H9 (cell line): ENCODE measurements around the gene FAM98C. TPM values are rescaled to one million over a fixed set of nuclear protein-coding genes. Genes with fewer than 3 reads are reported as not detected.
A peak's percentile ranks its signal among the peaks of the same experiment; 100 is the strongest.

Experiments used
- DNase-seq: peaks from one replicate; pipeline ENCODE4 v3.0.0-alpha.2; 2017
- H2AFZ ChIP-seq: one replicate; pipeline ENCODE4 v1.6.1; 2013; ENCODE audit warnings: mild to moderate bottlenecking, low read length, control low read depth, moderate library complexity
- H2AK5ac ChIP-seq: 2 replicates; pipeline ENCODE4 v1.6.1; 2013; ENCODE audit warnings: low read length, control low read depth, mixed read lengths; ENCODE audit not compliant: insufficient read length
- H2BK120ac ChIP-seq: one replicate; pipeline ENCODE4 v1.6.1; 2013; ENCODE audit warnings: low read depth, mild to moderate bottlenecking, low read length, control low read depth, inconsistent platforms; ENCODE audit not compliant: poor library complexity, severe bottlenecking
- H2BK12ac ChIP-seq: 2 replicates; pipeline ENCODE4 v1.6.1; 2013; ENCODE audit warnings: low read length, control low read depth, mixed read lengths, low read depth; ENCODE audit not compliant: insufficient read length
- H2BK15ac ChIP-seq: 2 replicates; pipeline ENCODE4 v1.6.1; 2013; ENCODE audit warnings: low read depth, low read length, control low read depth
- H2BK20ac ChIP-seq: one replicate; pipeline ENCODE4 v1.6.1; 2013; ENCODE audit warnings: low read depth, mild to moderate bottlenecking, low read length, control low read depth, inconsistent platforms; ENCODE audit not compliant: poor library complexity, severe bottlenecking
- H2BK5ac ChIP-seq: 2 replicates; pipeline ENCODE4 v1.6.1; 2013; ENCODE audit warnings: low read length, control low read depth, mixed read lengths; ENCODE audit not compliant: insufficient read length
- H3K14ac ChIP-seq: 2 replicates; pipeline ENCODE4 v1.6.1; 2013; ENCODE audit warnings: low read length, control low read depth; ENCODE audit not compliant: insufficient read depth
- H3K18ac ChIP-seq: 2 replicates; pipeline ENCODE4 v1.6.1; 2013; ENCODE audit warnings: low read depth, mild to moderate bottlenecking, mixed read lengths, low read length, control low read depth; ENCODE audit not compliant: insufficient read length
- H3K23ac ChIP-seq: 2 replicates; pipeline ENCODE4 v1.6.1; 2013; ENCODE audit warnings: low read length, control low read depth, mixed read lengths, low read depth; ENCODE audit not compliant: insufficient read length
- H3K23me2 ChIP-seq: 2 replicates; pipeline ENCODE4 v1.6.1; 2013; ENCODE audit warnings: low read depth, mild to moderate bottlenecking, mixed read lengths, low read length, control low read depth; ENCODE audit not compliant: insufficient read length, poor library complexity, severe bottlenecking
- H3K27ac ChIP-seq: 2 replicates; pipeline ENCODE4 v1.5.1; 2013; ENCODE audit warnings: low read length, control low read depth, mixed read lengths, low read depth; ENCODE audit not compliant: insufficient read length
- H3K27me3 ChIP-seq: 2 replicates; pipeline ENCODE4 v1.6.1; 2013; ENCODE audit warnings: low read length, control low read depth, inconsistent platforms; ENCODE audit not compliant: insufficient read depth
- H3K4ac ChIP-seq: 2 replicates; pipeline ENCODE4 v1.6.1; 2013; ENCODE audit warnings: low read depth, mild to moderate bottlenecking, control low read depth, inconsistent platforms, low read length, moderate library complexity
- H3K4me1 ChIP-seq: 2 replicates; pipeline ENCODE4 v1.6.1; 2013; ENCODE audit warnings: low read length, control low read depth, inconsistent platforms; ENCODE audit not compliant: insufficient read depth
- H3K4me2 ChIP-seq: 2 replicates; pipeline ENCODE4 v1.6.1; 2013; ENCODE audit warnings: low read length, control low read depth, mixed read lengths; ENCODE audit not compliant: insufficient read length, insufficient read depth
- H3K56ac ChIP-seq: 2 replicates; pipeline ENCODE4 v1.6.1; 2013; ENCODE audit warnings: low read depth, mild to moderate bottlenecking, mixed read lengths, low read length, control low read depth; ENCODE audit not compliant: insufficient read length
- H3K79me1 ChIP-seq: 2 replicates; pipeline ENCODE4 v1.6.1; 2013; ENCODE audit warnings: low read depth, mild to moderate bottlenecking, moderate library complexity, low read length, control low read depth, inconsistent platforms; ENCODE audit not compliant: insufficient read depth, poor library complexity, severe bottlenecking
- H3K79me2 ChIP-seq: 2 replicates; pipeline ENCODE4 v1.6.1; 2013; ENCODE audit warnings: low read length, control low read depth, inconsistent platforms; ENCODE audit not compliant: insufficient read depth
- H3K9ac ChIP-seq: 2 replicates; pipeline ENCODE4 v1.6.1; 2013; ENCODE audit warnings: low read length, control low read depth, mixed read lengths; ENCODE audit not compliant: insufficient read length; ENCODE audit errors: extremely low read depth
- H3K9me3 ChIP-seq: one replicate; pipeline ENCODE4 v1.6.1; 2013; ENCODE audit warnings: low read depth, low read length, inconsistent platforms; ENCODE audit not compliant: control insufficient read depth
- H3T11ph ChIP-seq: one replicate; pipeline ENCODE4 v1.6.1; 2013; ENCODE audit warnings: mild to moderate bottlenecking, low read length, control low read depth, inconsistent platforms
- H4K20me1 ChIP-seq: one replicate; pipeline ENCODE4 v1.6.1; 2013; ENCODE audit not compliant: control insufficient read depth, insufficient read length, insufficient read depth
- H4K5ac ChIP-seq: 2 replicates; pipeline ENCODE4 v1.6.1; 2013; ENCODE audit warnings: low read depth, mild to moderate bottlenecking, mixed read lengths, low read length, control low read depth; ENCODE audit not compliant: insufficient read length
- H4K8ac ChIP-seq: replicated peaks from 2 replicates; pipeline ENCODE4 v1.6.1; 2013; ENCODE audit warnings: low read length, control low read depth, mixed read lengths, low read depth; ENCODE audit not compliant: insufficient read length
- H4K91ac ChIP-seq: 2 replicates; pipeline ENCODE4 v1.6.1; 2013; ENCODE audit warnings: low read depth, mild to moderate bottlenecking, moderate library complexity, mixed read lengths, low read length, control low read depth; ENCODE audit not compliant: insufficient read length
- H3K27ac Mint-ChIP-seq, 3 experiments: 2 replicates in 2 of 3; 3 replicates in 1 of 3; pipeline ENCODE4 v1.8.0; 2020 to 2021; ENCODE audit warnings: mixed read lengths in 3 of 3, mild to moderate bottlenecking in 1 of 3, moderate library complexity in 1 of 3
- H3K27me3 Mint-ChIP-seq: 2 replicates; pipeline ENCODE4 v1.8.0; 2021; ENCODE audit warnings: low read depth, mild to moderate bottlenecking, moderate library complexity, mixed read lengths
- H3K36me3 Mint-ChIP-seq, 3 experiments: 2 replicates in 2 of 3; 3 replicates in 1 of 3; pipeline ENCODE4 v1.8.0; 2020 to 2021; ENCODE audit warnings: low read depth in 3 of 3, mixed read lengths in 3 of 3; ENCODE audit not compliant: insufficient read depth in 1 of 3
- H3K4me1 Mint-ChIP-seq, 2 experiments: 2 replicates each; pipeline ENCODE4 v1.8.0; 2020; ENCODE audit warnings: mixed read lengths in 2 of 2
- H3K4me3 Mint-ChIP-seq, 2 experiments: 2 replicates in 1 of 2; 3 replicates in 1 of 2; pipeline ENCODE4 v1.8.0; 2020 to 2021; ENCODE audit warnings: mild to moderate bottlenecking in 2 of 2, mixed read lengths in 2 of 2, moderate library complexity in 1 of 2
- H3K9me3 Mint-ChIP-seq, 2 experiments: 2 replicates in 1 of 2; 3 replicates in 1 of 2; pipeline ENCODE4 v1.8.0; 2020; ENCODE audit warnings: mild to moderate bottlenecking in 2 of 2, mixed read lengths in 2 of 2, moderate library complexity in 1 of 2
- CTCF ChIP-seq: fragments of 200-600 bp; sonication (generic); conservative IDR thresholded peaks from 3 replicates; pipeline ENCODE4 v1.8.0; 2021; ENCODE audit warnings: antibody characterized with exemption, mild to moderate bottlenecking
- WGBS: extraction: QIAGEN DNeasy Blood & Tissue Kit; methylation state at CpG from one replicate; pipeline ENCODE4 v1.1.7; 2013; ENCODE audit warnings: missing lambda C conversion rate, low lambda C conversion rate, mixed read lengths; ENCODE audit not compliant: insufficient read length; ENCODE audit errors: extremely low coverage; 5-methylcytosine and 5-hydroxymethylcytosine counted together
- total RNA-seq: library from RNA; stranded (reverse); gene quantifications from 2 replicates; pipeline ENCODE4 v1.2.1, GENCODE V29; 2021

FAM98C gene
- total RNA-seq, 1 experiment from 2014 or later: 16.4 TPM

- Mint-ChIP-seq H3K27me3 (peaks cover 10% of the 10 kb centered on the region), H3K9me3 (no peaks in the 10 kb centered on the region), H3K4me3 (peak overlapping the region; percentile 83 to 92), H3K36me3 (peaks cover 18 to 37% (median 25%) of the 10 kb centered on the region in 3 experiments), H3K4me1 (peaks cover 45 to 53% of the 10 kb centered on the region in 2 experiments), H3K27ac (peak overlapping the region in 2 of 3 experiments; percentile 15 to 29; a peak in 3 of 7 replicates)
- Histone ChIP-seq H3K4ac (no peak overlapping the region), H3T11ph (no peak overlapping the region), H3K79me2 (no peaks in the 10 kb centered on the region; the same call in 1 of the 2 replicates), H3K23ac (no peak overlapping the region), H2BK15ac (no peak overlapping the region), H3K9ac (no peak overlapping the region), H3K27me3 (no peaks in the 10 kb centered on the region), H2BK5ac (no peak overlapping the region), H3K18ac (peak overlapping the region; percentile 5), H3K56ac (no peak overlapping the region), H3K9me3 (no peaks in the 10 kb centered on the region), H3K4me2 (peak overlapping the region; percentile 80), H4K91ac (no peak overlapping the region), H2BK20ac (no peak overlapping the region), H3K79me1 (no peaks in the 10 kb centered on the region), H3K4me1 (no peaks in the 10 kb centered on the region; the same call in 1 of the 2 replicates), H4K20me1 (no peaks in the 10 kb centered on the region), H2BK12ac (no peak overlapping the region), H4K5ac (no peak overlapping the region), H2AK5ac (no peak overlapping the region), H3K27ac (no peak overlapping the region), H2BK120ac (no peak overlapping the region), H3K14ac (no peak overlapping the region), H4K8ac (no peak overlapping the region), H3K23me2 (peaks cover 39% of the 10 kb centered on the region), H2AFZ (no peak overlapping the region)
- DNase-seq: no peak
- no CpG with 5 or more reads among the region's 22 CpGs for WGBS
- no peak for TF ChIP-seq CTCF
These were observed 12.7 kb upstream of the FAM98C start for GRCh38 chr19:38389957-38390924.
